Upper lobe of left lung (tissue), 6 donors: ENCODE results near the gene GULP1. TPM values are rescaled to one million over a fixed set of nuclear protein-coding genes. Genes with fewer than 3 reads are reported as not detected.
"Not testable (repeated sequence)": the region's sequence is repeated elsewhere in the genome, so short reads cannot be mapped to it uniquely, and the experiment has no call there.

Experiments
- ATAC-seq, 2 donors: fragments of 200-7000 bp; cut with Tn5 transposase; one replicate each; pipeline ENCODE4 v1.9.1; 2022; ENCODE audit warnings: mild to moderate bottlenecking in 2 of 2, moderate library complexity in 2 of 2; ENCODE audit not compliant: low FRiP score in 2 of 2
- DNase-seq, 2 donors: peaks; one replicate each; pipeline ENCODE4 v3.0.0-alpha.2; 2019 to 2020
- H3K27ac ChIP-seq, 4 donors: fragments of 200-600 bp; sonication (generic); one replicate each; pipeline ENCODE4 v1.5.1; 2016 to 2019
- H3K27me3 ChIP-seq, 4 donors: fragments of 200-600 bp; sonication (generic); one replicate each; pipeline ENCODE4 v1.5.1; 2017 to 2019
- H3K36me3 ChIP-seq, 4 donors: fragments of 200-600 bp; sonication (generic); one replicate each; pipeline ENCODE4 v1.5.1; 2016 to 2019
- H3K4me1 ChIP-seq, 4 donors: fragments of 200-600 bp; sonication (generic); one replicate each; pipeline ENCODE4 v1.5.1; 2018 to 2019
- H3K4me3 ChIP-seq, 4 donors: fragments of 200-600 bp; sonication (generic); one replicate each; pipeline ENCODE4 v1.5.1; 2017 to 2019; ENCODE audit warnings: mild to moderate bottlenecking in 2 of 4, moderate library complexity in 1 of 4
- H3K9me3 ChIP-seq, 4 donors: fragments of 200-600 bp; sonication (generic); one replicate each; pipeline ENCODE4 v1.5.1; 2018 to 2019
- CTCF ChIP-seq, 6 experiments: fragments of 450-650 bp in 4 of 6; fragments of 200-600 bp in 2 of 6; sonication (generic) in 2 of 6; IDR thresholded peaks; one replicate each; pipeline ENCODE4 v1.5.1; 2016 to 2019; ENCODE audit warnings: antibody characterized with exemption in 6 of 6
- EP300 ChIP-seq, 4 donors: sonication (generic); formaldehyde crosslinking; IDR thresholded peaks; one replicate each; pipeline ENCODE4 v1.5.1; 2017; ENCODE audit warnings: antibody characterized with exemption in 4 of 4, control low read depth in 2 of 4
- POLR2A ChIP-seq, 4 donors: fragments of 450-650 bp; IDR thresholded peaks; one replicate each; pipeline ENCODE4 v1.5.1; 2016 to 2017; ENCODE audit warnings: antibody characterized with exemption in 4 of 4, mild to moderate bottlenecking in 2 of 4
- POLR2AphosphoS5 ChIP-seq, 2 donors: sonication (generic); formaldehyde crosslinking; IDR thresholded peaks; one replicate each; pipeline ENCODE4 v1.5.1; 2017; ENCODE audit warnings: antibody characterized with exemption in 2 of 2
- WGBS, 2 donors: methylation state at CpG; one replicate each; pipeline ENCODE4 v1.1.5; 2017 to 2018; 5-methylcytosine and 5-hydroxymethylcytosine counted together
- total RNA-seq, 6 donors: library from RNA; depleted of rRNA in 4 of 6; stranded (reverse); fragments of >200 nt in 4 of 6; gene quantifications; one replicate each; pipeline versions ENCODE4 v1.1.0 to v1.2.1, GENCODE V29; 2016 to 2021
- donor health status: DM: no; HTN: no; CAD: no; lungs with moderate emphysema.
- donor health status: DM: no; HTN: yes; CAD: no; lungs with severe emphysema.

Gene GULP1
- total RNA-seq, 6 donors from 2014 or later, result 12.5 to 71.2 (median 32.7) TPM

- TF ChIP-seq CTCF (IDR thresholded peaks at IDR 0.05) (no peak), POLR2A (IDR thresholded peaks at IDR 0.05) (no peak), EP300 (IDR thresholded peaks at IDR 0.05) (no peak), POLR2AphosphoS5 (IDR thresholded peaks at IDR 0.05) (no peak)
- ATAC-seq, result no peak
Observed at GRCh38 chr2:188280811-188281222, 10.9 kb upstream of the GULP1 start.

GRCh38 chr2:188282907-188283306 is 8.8 kb upstream of the GULP1 start:
- Histone ChIP-seq H3K9me3 (peaks cover 0 to 8% (median 0%) of the 10 kb centered on the region in 4 donors), H3K4me1 (no peaks in the 10 kb centered on the region), H3K27ac (no peak overlapping the region), H3K36me3 (no peaks in the 10 kb centered on the region), H3K4me3 (no peak overlapping the region), H3K27me3 (no peaks in the 10 kb centered on the region)
- DNase-seq, result no peak
- TF ChIP-seq POLR2A (IDR thresholded peaks at IDR 0.05) (no peak), EP300 (IDR thresholded peaks at IDR 0.05) (no peak), POLR2AphosphoS5 (IDR thresholded peaks at IDR 0.05) (no peak), CTCF (IDR thresholded peaks at IDR 0.05) (no peak)
- no peak for ATAC-seq

More at GRCh38 chr2:188280811-188281222, 10.9 kb upstream of the GULP1 start:
- H3K36me3 ChIP-seq, result no peaks in the 10 kb centered on the region
- H3K4me1 ChIP-seq, result no peaks in the 10 kb centered on the region
- 31 to 47% methylated on average over 2 of the region's 2 CpGs for WGBS, 2 donors
- no peak for DNase-seq
- H3K4me3 ChIP-seq, result no peak overlapping the region
- no peak overlapping the region for H3K27ac ChIP-seq
- peaks cover 0 to 8% (median 0%) of the 10 kb centered on the region in 4 donors for H3K9me3 ChIP-seq
- H3K27me3 ChIP-seq, result no peaks in the 10 kb centered on the region

- DNase-seq, H3K4me1 ChIP-seq, H3K9me3 ChIP-seq, H3K27me3 ChIP-seq, H3K27ac ChIP-seq, H3K4me3 ChIP-seq, ATAC-seq, H3K36me3 ChIP-seq: not testable (repeated sequence)
- WGBS, 2 donors, result 89 to 90% methylated on average over 3 of the region's 3 CpGs
Observed at GRCh38 chr2:188284251-188284650, 7.4 kb upstream of the GULP1 start.

- no peak for TF ChIP-seq POLR2A (IDR thresholded peaks at IDR 0.05)
- no peak for TF ChIP-seq POLR2AphosphoS5 (IDR thresholded peaks at IDR 0.05)
- TF ChIP-seq CTCF (IDR thresholded peaks at IDR 0.05), result no peak
- TF ChIP-seq EP300 (IDR thresholded peaks at IDR 0.05), result no peak
- Histone ChIP-seq H3K36me3 (no peaks in the 10 kb centered on the region), H3K27ac (no peak overlapping the region), H3K27me3 (no peaks in the 10 kb centered on the region), H3K4me3 (no peak overlapping the region), H3K9me3 (peaks cover 0 to 8% (median 0%) of the 10 kb centered on the region in 4 donors), H3K4me1 (no peaks in the 10 kb centered on the region)
- ATAC-seq (no peak), DNase-seq (no peak)
- WGBS, 2 donors, result 55 to 59% methylated on average over 5 of the region's 5 CpGs
Observed at GRCh38 chr2:188285049-188285448, 6.6 kb upstream of the GULP1 start.

- ATAC-seq (no peak), DNase-seq (no peak)
- H3K36me3 ChIP-seq, result no peaks in the 10 kb centered on the region
- no peak overlapping the region for H3K27ac ChIP-seq
- 61 to 72% methylated on average over 2 of the region's 2 CpGs for WGBS, 2 donors
- TF ChIP-seq CTCF (IDR thresholded peaks at IDR 0.05) (no peak), POLR2AphosphoS5 (IDR thresholded peaks at IDR 0.05) (no peak), EP300 (IDR thresholded peaks at IDR 0.05) (no peak), POLR2A (IDR thresholded peaks at IDR 0.05) (no peak)
- no peaks in the 10 kb centered on the region for H3K27me3 ChIP-seq
- H3K4me1 ChIP-seq, result peaks cover 0 to 2% (median 0%) of the 10 kb centered on the region in 4 donors
- no peak overlapping the region for H3K4me3 ChIP-seq
- peaks cover 0 to 8% (median 0%) of the 10 kb centered on the region in 4 donors for H3K9me3 ChIP-seq
Observed at GRCh38 chr2:188285774-188286173, 5.9 kb upstream of the GULP1 start.
